ELF-1 (cell line): Measurements from ENCODE around the gene NBAS.
"Not testable (repeated sequence)": the region's sequence is repeated elsewhere in the genome, so short reads cannot be mapped to it uniquely, and the experiment has no call there.

ENCODE experiments used
- DNase-seq: peaks from one replicate; pipeline ENCODE4 v3.0.0-alpha.2; 2016; ENCODE audit warnings: low read depth, low spot score

NBAS gene

GRCh38 chr2:15218423-15219086 lies 342.6 kb downstream of the NBAS start:
- no peak for DNase-seq

DNA sequence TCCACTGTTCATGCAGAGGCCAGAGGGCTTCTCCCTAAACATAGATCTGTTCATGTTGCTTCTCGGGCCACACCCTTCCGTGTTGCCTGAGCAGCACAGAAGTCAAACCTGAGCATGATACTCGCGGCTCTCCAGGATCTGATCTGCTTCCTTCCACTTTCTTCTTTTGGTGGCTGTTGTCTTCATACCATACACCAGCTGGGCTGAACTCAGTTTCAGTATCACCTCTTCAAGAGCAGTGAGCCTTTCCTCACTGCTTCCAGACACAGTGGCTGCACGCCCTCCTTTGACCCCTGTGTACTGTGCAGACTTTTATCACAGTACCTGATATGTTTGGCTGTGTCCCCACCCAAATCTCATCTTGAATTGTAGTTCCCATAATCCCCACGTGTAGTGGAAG lies 348.9 kb downstream of the NBAS start:
- no peak for DNase-seq

DNA sequence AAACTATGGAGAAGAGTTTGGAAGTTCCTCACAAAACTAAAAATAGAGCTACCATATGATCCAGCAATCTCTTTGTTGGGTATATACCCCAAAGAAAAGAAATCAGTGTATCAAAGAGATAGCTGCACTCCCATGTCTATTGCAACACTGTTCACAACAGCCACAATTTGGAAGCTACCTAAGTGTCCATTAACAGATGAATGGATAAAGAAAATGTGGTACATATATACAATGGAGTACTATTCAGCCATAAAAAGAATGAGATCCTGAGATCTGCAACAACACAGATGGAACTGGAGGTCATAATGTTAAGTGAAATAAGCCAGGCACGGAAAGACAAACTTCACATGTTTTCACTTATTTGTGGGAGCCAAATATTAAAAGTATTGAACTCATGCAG lies 350.6 kb downstream of the NBAS start:
- DNase-seq: not testable (repeated sequence)

GRCh38 chr2:15206419-15206818 lies 354.7 kb downstream of the NBAS start:
- no peak for DNase-seq

- DNase-seq: no peak
Measured at GRCh38 chr2:15205562-15205961, 355.6 kb downstream of the NBAS start.

DNA sequence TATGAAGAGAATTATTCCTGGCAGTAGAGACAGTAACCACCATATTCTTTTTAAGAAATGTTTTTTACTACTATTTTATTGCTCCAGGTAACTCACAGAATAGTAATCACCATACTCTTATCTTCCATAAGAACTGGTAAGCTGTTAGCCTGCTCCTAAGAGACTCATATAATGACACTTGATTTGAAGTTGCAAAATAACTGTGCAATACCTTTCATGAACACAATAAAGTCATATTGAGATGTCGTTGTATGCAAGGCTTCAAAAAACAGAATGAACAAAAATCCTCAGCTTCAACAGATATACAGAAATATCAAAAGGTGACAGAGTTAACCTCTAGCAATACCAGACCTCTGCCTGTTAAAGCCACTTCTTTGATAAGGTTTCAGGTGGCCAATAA lies 360.1 kb downstream of the NBAS start:
- DNase-seq: no peak

- DNase-seq: no peak
Measured at GRCh38 chr2:15200581-15200980, 360.6 kb downstream of the NBAS start.

DNA sequence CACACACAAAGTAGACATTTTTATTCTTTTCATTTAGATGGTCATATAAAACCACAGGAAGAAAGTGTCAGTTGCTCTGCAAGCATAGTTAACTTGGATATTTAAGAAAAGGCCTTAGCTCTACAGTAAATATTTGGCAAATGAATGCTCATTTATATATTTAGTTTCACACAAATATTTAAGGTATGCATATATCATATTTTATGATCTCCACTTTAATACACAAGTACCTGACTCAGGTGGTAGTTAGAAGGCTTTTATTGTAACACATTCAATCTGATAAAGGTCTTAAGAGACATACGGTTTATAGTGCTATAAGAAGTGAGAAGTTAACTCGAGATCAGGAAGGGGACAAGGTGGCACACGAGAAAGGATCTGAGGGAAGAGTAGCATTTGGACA lies 363.1 kb downstream of the NBAS start:
- DNase-seq: no peak

DNA sequence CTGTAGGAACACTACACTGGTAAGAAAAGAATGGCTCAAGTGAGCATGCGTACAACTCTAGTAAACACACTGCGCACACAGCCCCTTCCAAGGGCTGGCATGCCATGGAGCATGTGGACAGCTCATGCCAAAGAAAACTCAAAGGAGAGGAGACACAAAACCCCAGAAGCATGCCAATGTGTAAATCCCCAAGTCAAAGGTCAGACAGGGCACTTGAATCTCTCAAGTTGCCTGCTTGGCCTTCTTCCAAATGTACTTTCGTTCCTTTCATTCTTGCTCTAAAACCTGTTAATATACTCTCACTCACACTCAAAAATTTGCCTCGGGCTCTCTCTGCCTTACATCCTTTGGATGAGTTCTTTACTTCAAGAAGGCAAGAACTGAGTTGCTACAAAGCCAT lies 365.3 kb downstream of the NBAS start:
- DNase-seq: no peak

DNA sequence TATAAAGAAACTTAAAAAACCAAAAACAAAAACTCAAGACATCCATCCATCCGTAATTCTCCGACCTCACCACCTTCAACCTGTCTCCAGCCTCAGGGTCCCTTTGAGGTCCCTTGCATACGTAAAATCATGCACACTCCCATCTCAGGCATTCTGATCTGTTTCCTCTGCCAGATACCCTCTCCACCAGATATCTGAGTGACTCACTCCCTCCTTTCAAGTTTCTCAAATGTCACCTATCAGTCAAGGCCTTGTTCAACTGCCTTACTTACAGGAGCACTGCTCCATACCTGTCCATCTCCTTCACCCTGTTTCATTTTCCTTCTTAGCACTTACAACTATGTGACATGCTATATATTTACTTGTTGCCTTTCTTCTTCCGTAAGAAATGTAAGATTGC lies 369.3 kb downstream of the NBAS start:
- peak; percentile 3 for DNase-seq

- peak; percentile 9 for DNase-seq
Measured at GRCh38 chr2:15189216-15189615, 371.9 kb downstream of the NBAS start.

DNA sequence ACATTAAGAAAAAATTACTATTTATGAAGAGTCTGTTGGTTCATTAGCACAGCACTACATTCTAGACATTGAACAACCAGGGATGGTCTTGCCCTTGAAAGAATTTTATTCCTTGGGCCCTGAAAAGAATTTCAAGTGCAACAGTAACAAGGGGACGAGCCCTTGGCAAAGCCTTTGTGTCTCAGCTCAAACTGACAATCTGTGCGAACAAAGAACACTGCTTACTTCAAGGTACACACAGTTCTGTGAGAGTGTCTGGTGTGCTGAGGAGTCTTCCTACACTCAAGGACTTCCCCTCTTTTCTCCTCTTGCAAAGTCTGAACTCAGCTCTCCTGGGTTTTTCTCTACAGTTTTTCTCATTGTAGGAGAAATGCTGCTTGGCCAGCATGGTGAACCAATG lies 373.4 kb downstream of the NBAS start:
- DNase-seq: no peak

GRCh38 chr2:15186118-15186517 lies 375.0 kb downstream of the NBAS start:
- DNase-seq: no peak

DNA sequence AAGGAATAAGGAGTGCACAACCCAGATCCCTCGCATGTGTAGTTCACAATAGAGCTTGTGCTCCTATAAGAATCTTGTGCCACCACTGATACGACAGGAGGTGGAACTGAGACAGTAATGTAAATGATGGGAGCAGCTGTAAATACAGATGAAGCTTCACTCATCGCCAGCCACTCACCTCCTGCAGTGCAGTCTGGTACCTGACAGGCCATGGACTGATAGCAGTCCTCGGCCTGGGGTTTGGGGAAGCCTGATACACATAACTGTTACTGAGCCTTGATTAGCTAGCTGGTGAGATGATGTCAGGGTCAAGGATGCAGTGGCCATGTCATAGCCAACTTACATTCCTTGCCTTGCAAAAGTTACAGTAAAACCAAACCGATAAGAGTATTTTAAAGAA lies 376.6 kb downstream of the NBAS start:
- no peak for DNase-seq

DNA sequence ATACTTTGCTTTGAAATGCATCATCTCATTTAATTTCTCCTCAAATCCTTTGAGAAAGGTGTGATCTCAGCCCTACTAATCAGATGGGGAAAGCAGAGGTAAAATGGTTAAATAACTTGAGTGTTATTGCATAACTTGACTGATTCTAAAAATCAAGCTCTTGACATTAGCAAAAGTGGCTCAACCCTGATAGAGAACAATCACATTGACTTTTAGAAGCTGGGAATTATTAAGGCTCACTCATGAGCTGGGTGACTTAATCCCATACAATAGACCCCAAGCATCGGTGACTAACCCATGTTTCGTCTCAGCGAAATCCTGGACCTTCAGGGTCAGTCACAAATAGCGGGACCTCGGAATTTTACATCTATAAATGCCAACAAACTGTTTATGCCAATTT lies 378.9 kb downstream of the NBAS start:
- DNase-seq: no peak

DNA sequence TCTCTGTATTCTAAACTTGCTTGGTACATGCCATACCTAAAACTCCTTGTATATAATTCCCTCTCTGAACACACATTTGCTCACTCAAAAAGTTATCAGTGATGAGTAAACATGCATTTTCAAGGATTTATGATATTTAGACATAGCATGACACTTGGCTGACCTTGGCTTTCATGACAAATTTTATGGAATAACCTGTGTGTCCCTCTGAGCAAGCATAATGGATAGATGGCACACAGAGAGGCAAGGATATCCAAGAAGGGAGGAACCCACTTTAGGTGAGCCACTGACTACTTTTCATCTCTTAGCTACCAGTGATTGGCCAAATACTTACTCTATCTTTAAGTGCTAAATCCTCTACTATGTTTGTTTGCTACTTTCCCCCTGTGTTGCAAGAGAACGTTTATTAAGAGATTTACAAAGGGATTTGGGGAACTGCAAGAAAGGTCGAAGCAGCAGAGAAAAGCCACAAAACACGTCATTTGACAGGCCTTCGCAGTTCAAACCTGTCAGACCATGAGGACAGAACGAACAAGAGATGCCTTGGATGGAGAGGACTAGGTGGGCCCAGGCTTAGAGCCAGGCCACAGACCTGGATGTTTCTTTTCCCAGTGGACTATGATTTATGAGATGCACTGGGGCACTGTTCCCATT lies 379.9 kb downstream of the NBAS start:
- no peak for DNase-seq

- no peak for DNase-seq
Measured at GRCh38 chr2:15180379-15180778, 380.8 kb downstream of the NBAS start.

DNA sequence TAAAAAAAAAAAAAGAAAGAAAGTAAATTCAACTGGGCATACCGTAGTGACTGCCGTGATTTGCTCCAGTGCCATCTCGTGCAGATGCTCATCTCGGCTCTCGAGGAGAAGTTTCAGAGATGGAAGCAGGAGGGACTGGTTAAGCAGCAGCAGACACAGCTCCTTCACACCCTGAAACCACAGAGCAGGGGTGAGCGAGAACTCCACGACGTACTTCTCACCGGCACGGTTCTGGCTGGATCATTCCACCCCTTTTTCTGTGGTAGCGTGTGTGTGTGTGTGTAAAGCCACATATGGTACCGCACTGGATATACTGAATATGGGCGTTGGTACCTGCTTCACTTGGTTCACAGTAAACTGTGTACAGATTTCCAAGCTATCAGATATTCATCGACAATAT lies 382.2 kb downstream of the NBAS start:
- no peak for DNase-seq

GRCh38 chr2:15177103-15177502 lies 384.0 kb downstream of the NBAS start:
- no peak for DNase-seq

DNA sequence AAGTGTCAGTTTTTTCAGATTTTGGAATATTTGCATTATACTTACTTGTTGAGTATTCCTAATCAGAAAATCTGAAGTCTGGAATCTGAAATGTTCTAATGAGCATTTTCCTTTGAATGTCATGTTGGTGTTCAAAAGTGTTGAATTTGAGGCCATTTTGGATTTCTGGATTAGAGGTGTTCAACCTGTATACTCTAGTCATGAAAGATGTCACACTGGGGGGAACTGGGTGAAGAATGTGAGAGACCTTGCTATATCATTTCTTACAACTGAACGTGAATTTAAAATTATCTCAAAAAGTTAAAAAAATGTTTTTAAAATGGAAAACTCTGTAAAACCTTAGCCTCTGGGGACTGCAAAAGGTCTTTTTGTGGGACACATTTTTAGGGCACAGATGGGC lies 384.5 kb downstream of the NBAS start:
- DNase-seq: no peak

DNA sequence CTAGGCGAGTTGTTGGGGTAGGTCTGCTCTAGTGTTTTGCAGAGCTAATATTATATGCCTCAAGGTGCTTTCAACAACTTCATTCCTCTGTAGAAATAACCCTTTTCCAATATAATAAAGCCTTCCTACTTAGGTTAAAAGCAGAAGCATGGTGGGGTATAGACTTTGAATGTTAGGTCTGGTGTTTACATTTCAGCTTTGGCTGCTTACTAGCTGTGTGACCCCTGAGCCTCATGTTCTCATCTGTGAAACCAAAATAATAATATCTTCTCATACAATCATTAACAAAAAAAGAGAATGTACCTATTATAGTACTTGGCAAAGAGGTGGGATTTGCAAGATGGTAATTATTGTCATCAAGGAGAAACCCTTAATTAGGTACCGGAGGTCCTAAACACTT lies 386.6 kb downstream of the NBAS start:
- no peak for DNase-seq

DNA sequence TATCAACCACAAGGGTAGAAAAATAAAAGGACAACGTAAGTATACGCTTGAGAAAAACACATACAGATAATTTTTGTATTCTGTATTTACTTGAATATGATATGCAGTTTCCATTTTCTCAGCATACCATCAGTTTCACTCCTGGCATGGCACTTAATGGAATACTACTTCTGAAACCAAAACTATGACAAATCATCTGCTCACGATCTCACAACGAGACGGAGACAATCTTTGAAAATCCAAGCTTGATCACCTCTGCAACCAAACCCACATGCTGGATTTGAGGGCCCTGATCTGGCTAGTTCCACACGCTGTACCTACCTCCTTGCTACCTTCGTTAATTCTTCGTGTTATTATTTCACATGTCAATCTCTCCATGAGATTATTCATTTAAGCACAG lies 387.6 kb downstream of the NBAS start:
- no peak for DNase-seq

DNA sequence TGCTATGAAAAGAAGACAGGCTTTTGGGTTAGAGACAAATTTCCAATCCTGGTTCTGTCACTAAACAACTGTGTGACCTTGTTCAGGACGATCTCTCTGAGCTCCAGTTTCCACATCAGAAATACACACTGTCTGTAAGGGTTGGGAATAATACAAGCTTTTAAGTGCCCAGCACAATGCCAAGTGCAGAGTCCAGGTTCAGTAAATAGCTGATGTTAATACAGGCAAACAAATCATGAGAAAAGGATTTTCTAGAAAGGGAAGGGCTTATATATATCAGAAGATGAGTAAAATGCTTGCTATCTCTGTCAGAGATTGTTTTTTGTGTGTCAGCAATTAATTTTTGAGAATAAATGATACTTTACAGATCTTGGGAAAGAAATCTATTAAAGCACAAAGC lies 388.3 kb downstream of the NBAS start:
- no peak for DNase-seq
